Embryonic facial prominence (tissue), 1 donor: ENCODE data around the gene KSR2.
A peak's percentile ranks its signal among the peaks of the same experiment; 100 is the strongest.
"Not testable (repeated sequence)": the region's sequence is repeated elsewhere in the genome, so short reads cannot be mapped to it uniquely, and the experiment has no call there.

Experiments used
- DNase-seq: peaks from one replicate; pipeline ENCODE4 v3.0.0-alpha.2; 2016; ENCODE audit errors: extremely low spot score

The KSR2 gene

DNA sequence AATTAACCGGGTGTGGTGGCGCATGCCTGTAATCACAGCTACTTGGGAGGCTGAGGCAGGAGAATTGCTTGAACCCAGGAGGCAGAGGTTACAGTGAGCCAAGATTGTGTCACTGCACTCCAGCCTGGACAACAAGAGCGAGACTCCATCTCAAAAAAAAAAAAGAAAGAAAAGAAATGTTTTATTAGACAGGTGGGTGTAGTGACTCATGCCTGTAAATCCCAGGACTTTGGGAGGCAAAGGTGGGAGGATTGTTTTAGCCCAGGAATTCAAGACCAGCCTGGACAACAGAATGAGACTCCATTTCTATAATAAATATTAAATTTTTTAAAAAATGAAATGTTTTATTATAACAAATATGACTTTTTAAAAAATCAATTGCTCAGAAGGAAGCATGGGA, 77.5 kb downstream of the KSR2 start:
- not testable (repeated sequence) for DNase-seq

DNA sequence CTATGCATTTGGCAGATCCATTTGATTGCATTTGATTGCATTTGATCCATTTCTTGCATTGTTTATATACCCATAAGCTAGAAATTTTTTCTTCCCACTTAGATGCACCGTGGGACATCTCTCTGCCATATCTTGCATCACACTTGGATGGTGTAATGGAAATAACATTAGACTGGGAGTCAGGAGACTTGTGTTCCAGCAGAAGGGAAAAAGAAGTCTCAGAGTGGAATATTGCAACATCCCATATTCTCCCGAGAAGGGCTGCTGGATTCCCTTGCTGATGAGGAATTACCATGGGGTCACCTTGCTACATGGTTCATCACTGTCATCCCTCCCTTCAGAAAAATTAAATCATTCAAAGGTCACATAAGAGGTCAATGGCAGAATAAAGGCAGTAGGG, 78.1 kb downstream of the KSR2 start:
- DNase-seq, result no peak

DNA sequence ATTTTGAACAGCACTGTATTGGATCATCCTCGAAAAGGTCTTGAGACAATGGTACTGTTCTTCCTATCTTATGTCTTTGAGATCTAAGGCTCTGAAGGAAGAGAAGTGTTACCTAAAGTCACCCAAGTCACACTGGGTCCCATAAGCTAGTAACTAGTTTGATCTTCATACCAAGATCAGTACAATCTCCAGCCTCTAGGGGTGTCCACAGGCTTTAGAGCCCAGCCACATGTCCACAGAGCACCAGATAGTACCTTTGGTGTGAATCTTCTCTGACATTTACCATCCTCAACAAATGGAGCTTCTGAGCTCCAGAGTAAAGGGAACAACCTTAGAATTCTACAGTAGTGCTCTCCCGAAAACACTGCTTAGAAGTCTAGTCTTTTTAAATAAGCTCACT, 78.7 kb downstream of the KSR2 start:
- DNase-seq, result no peak

DNA sequence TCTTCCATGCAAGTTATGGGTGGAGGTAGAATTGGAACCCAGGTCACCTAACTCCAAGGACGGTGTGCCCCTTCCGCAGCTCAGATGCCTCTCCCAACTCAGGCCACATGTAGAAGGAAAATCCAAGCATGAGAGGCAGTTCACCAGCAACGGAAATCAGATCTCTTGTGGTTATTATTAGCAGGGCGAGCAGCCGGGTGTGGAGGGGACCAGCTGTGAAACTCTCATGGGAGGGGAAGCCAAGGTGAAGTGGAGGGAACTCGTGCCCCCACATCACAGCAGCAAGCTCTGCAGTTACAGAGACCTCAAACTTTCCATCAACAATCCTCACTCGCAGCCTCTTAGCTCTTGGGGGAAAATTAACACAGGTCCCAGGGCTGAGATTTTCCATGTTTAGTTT, 79.7 kb downstream of the KSR2 start:
- no peak for DNase-seq

DNA sequence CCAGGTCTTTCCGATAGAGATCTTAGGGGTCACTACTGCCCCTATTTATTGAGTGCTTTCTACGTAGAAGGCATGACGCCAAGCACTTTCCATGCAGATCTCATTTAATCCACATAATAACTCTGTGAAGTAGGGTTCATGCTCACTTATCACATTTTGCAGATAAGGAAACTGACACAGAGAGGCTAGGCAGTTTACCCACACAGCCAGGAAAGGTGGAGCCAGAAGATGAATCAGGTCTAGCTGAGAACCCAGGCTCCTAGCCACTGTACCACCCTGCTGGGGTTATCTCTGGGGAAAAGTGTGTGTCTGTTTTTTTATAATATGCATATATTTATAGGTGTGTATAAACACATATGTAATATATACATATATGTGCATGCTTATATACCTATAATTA, 83.6 kb downstream of the KSR2 start:
- no peak for DNase-seq

DNA sequence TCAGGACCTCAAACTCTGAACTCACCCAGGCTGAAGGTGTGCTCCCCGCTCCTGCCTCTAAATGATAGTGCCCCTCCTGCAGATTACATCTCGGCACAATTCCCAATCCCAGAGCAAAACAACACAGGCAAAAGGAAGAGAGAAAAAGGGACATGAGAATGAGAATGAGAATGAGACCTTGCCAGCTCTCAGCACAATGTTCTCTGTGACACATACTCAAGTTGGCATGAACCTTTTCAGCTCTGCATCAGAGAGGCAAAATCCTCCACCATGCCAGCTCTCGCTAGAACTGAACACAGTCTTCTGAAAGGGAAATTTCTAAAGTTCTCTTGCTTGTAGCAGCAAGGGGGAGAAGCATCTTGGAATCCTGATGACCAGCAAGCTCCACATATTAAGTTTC, 84.6 kb downstream of the KSR2 start:
- no peak for DNase-seq

DNA sequence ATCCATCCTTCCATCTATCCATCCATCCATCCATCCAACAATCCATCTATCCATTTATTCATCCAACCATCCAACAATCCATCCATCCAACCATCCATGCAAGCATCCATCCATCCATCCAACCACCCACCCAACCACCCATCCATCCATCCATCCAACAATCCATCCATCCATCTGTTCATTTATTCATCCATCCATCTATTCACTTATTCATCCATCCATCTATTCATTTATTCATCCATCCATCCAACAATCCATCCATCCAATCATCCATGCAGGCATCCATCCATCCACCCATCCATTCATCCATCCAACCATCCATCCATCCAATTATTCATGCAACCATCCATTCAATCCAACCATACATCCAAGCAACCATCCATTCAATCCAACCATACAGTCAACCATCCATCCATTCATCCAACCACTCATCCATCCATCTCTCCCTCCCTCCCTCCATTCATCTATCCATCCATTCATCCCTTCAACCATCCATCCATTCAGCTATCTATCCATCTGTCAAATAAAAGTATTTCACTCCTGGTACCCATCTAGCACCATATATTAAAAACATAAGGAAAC, 86.1 kb downstream of the KSR2 start:
- DNase-seq, result no peak

DNA sequence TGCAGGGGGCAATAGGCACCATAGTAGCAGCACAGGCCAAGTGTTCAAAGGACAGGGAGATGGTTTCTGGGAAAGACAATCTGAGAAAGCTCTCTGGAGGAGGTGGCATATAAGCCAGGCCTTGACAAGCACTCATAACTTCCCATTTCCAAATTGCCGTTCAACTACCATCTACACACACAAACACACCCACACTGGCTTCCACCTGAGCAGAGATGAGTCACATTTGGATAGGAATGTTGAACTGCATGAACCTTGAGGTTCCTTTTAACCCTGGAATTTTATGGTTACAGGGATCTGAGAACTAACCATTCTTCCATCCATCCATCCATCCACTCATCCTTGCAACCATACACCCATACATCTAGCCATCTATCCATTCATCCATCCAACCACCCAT, 86.6 kb downstream of the KSR2 start:
- DNase-seq, result no peak

DNA sequence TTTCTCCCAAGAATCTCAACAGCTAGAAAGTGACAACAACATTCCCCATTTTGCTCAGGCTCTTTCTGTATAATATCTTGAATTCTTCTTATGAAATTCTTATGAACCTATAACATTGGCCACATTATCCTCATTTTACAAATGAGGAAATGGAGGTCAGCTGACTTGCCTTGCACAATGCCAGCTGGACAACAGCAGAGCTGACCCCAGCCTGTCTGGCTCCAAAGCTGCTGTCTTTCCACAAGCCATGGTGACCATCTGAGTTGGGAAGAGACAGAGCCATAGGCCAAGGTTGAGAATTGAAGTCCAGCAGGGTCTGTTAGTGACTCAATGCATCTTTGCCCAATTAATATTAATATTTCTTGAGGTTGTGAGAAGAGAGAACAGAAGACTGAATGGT, 87.3 kb downstream of the KSR2 start:
- DNase-seq, result no peak

DNA sequence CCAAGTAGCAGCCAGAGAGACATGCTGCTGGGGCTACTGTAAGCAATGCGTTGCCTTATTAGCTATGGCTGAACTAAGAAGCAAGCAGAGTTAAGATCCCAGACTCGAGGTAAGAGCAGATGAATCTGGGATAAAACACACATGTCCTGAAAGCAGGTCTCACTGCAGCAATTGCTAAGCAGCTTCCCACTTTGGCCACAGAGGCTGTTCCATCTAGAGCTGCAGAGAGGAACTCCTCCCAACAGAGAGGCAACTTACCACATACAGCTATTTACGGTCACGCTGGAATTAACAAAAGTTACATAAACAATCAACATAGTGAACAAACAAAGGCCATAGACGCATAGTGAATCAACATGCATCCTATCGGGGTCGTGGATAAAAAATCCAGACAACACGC, 90.2 kb downstream of the KSR2 start:
- DNase-seq, result no peak

DNA sequence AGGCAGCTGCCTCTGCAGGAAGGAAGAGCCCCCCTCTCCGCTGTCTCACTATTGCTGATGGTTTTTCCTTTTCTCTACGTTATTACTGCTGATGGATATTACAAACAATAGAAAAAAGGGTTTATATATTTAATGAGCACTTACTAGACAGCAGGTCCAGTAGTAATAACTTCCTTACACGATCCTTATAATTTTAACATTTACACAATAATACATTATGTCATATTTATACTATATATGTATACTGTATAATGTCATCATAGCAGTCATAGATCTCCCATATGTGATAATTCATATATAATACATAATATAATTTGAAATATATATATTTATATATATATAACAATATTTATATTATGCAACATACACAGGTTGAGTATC, 92.4 kb downstream of the KSR2 start:
- no peak for DNase-seq

DNA sequence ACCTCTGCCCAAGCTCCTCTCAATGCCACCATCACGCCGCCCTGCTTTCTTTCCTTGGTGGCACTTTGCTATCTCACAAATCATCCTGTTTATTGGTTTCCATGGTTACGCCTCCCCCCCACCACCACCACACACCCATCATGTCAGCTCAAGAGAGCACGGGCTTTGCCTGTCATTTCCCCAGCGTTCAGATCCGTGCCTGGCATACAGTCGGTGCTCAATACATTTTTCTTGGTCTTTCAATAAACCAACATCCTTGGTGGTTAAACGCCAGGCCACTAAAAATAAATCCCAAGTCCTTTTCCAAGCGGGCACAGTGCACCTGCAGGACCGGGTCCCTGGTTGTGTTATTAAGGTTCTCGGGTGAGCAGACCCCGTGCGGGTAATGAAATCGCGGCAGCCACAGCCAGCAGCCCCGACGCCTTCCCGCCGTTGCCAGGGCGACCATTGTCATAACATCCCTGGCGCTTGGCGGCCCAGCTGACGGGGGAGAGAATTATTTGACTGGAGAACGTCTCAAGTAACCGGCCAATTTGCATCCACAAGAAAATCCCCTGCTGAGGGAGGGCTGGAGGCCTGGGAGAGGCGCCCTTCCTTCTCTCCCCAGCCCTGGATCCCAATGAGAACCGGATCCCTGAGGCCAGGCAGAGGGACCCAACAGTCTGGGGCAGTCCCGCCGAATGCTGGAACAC, 92.9 kb downstream of the KSR2 start:
- peak; percentile 14 for DNase-seq

DNA sequence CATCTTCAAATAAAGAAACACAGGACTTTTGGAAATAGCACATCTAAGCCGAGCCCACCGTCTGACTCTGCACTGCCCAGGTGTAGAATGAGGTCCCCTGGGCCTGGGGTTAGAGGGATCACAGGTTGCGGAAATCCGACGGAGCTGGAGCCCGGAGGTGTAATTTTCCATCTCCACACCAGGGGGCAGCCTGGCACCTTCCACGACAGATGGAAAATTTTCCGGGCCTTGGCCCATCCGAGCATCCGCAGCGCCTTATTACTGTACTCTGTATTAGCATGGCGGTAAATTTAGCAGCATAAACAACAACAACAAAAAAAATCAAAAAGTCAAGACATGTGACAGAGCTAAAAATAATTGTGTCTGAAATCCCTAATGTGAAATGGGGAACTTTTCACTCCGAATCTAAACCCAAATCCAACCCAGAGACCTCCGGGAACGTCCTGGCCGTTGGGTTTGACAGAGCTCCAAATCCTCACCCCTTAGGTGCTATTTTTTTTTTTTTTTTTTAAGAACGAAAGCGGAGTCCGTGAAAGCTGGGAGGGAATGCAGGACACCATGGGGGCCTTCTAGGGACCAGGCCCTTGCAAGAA, 93.9 kb downstream of the KSR2 start:
- peak; percentile 35 for DNase-seq

DNA sequence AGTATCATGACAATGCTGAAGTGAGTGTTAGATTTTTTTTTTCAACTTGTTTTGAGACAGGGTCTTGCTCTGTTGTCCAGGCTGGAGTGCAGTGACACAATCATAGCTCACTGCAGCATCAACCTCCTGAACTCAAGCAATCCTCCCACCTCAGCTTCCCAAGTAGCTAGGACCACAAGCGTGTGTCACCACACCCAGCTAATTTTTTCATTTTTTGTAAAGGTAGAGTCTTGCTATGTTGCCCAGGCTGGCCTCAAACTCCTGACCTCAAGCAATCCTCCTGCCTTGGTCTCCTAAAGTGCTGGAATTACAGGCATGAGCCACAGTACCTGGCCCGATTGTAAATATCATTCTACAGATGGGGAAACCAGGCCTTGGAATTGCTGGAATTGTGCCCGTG, 94.6 kb downstream of the KSR2 start:
- DNase-seq, result not testable (repeated sequence)

DNA sequence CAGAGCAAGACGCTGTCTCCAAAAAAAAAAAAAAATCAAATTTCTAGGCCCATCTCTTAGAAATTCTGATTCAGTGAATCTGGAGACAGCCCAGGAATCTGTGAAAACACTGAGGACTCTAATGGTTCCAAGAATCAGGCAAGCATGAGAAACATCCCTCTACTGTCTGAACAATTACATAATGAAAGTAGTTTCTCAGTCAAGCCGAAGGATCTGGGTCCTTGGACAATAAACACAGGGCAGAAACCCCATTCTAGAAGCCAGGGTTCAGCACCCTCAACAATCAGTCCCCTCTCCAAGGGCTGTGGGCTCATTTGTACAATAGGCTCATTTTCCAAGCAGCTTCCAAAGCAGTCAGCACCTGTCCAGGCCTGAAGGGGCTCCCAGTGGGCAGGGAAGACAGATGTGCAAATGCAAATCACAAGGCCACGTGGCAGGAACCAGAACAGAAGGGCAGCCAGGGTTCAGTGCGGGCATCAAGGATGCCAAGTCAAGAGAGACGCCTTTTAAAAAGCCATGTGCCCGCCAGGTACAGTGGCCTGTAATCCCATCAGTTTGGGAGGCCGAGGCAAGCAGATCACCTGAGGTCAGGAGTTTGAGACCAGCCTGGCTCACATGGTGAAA, 96.1 kb downstream of the KSR2 start:
- DNase-seq, result no peak

DNA sequence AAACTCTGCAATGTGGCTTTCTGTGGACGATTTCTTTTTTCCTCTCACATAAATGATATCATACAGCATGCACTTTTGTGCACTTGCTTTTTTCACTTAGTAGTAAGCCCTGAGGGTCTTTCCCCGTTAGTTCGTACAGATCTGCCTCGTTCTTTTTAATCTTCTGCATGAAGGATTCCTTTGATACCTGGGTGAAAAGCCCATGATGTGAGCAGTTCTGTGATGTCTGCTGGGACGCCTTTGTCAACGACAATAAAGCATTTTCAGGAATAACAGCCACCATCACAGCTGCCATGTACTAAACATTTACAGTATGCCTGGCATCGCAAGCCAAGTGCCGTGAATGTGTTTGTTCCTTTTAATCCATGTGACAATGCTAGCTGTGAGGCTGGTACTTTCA, 99.2 kb downstream of the KSR2 start:
- DNase-seq, result no peak

DNA sequence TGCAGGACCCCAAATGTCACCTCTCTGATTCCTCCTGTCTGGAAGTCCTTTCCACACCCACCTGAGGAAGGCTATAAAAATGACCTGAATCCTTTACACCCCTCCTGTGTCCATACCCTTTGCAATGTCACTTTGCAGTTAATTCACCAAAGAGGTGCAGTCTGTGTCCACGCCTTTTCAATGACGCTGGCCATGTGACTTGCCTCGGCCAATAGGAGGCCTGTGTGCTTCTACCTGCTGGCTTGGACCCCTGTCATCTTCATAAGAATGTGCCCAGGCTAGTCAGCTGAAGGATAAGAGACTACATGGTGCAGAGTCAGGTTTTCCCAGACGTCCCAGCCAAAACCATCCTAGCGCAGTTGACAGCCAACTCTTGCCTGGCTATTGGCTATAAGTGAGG, 101.4 kb downstream of the KSR2 start:
- DNase-seq, result no peak

DNA sequence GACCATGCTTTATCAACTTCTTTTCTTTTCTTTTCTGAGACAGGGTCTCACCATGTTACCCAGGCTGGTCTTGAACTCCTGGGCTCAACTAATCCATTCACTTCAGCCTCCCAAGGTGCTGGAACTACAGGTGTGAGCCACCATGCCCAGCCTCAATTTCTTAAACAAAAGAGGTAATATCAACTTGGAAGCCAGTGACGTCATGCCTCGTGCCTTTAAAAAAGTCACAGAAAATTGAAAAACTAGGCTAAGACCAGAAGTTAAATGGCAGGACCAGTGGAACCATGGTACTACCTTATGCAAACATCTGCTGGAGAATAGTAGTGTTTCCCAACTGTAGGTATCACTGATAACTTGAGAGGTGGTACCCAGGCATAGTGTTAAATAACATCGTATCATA, 103.3 kb downstream of the KSR2 start:
- DNase-seq, result no peak

DNA sequence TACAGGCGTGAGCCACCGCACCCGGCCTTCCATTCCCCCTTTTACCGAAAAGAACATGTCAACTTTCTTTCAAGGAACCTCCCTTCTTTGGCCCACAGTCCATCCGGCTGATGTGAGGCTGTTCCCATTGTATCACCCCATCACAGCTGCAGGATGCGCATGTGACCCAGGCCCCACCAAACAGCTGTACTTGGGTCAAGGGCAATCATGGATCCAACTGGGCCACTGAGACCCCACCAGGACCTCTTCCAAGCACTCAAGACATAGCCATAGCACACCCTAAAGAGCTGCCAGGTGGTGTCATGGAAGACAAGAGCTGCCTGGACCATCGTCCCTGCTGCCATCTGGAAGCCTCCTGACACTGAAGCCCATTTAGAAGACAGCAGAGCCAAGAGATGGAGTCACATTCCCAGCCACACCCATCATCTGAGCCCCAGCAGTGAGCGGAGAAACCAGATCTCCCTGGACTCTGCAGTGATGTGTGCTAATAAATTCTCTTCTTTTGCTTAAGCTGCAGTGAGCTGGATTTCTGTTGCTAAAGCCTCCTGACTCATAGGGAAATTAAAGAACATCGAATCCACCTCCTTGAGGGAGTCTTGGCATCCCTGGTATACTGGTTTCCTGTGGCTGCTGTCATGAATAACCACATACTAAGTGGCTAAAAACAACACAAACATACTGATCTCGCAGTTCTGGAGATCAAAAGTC, 105.6 kb downstream of the KSR2 start:
- DNase-seq, result no peak

DNA sequence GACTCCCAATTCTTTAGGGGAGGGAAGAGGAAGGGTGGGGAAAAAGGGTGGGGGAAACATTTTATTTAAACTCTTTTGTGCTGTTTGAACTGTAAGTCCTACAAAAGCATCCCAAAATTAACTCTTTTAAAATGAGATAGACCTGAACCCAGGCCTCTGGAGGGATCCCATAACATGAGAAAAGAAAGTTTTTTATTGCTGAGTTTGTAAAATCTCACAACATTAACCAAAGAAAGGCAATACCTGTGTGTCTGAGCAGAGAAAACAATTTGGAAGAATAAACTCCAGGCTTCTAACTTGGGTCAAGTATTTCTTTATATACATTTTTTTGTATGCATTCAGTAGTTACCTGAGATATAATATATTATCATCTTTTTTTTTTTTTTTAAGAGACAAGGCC, 107.1 kb downstream of the KSR2 start:
- no peak for DNase-seq

DNA sequence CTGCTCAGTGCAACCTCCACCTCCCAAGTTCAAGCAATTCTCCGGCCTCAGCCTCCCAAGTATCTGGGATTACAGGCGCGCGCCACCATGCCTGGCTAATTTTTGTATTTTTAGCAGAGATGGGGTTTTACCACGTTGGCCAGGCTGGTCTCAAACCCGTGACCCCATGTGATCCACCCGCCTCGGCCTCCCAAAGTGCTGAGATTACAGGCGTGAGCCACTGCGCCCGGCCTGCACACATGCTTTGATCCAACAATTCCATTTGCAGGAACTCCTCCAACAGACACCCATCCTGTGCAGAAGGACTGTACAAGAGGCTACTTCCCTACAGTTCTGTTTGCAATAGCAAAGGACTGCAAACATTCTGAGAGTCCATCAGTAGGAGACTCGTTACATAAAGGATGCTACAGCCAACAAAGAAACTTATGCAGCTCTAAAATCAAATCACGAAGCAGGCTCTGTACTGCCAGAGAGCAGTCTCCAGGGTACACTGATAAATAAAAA, 108.0 kb downstream of the KSR2 start:
- not testable (repeated sequence) for DNase-seq

DNA sequence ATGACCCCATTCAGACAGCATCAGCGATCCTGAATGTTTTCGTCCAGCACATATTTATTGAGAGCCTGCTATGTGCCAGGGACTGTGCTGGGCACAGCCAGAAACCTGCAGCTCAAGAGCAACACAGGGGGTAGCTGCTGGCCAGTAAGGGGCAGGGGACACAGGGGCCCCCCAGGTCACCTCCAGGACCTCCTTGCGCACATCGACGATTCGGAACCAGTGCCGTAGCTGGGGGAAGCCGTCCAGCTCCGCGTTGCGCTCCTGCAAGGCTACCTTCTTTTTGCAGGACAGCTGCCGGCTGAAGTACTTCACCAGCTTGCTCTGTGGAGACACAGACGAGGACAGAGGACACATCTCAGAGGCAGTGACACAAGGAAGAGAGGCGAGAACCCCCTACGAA, 108.7 kb downstream of the KSR2 start:
- no peak for DNase-seq
